H1 (cell line): Measurements from ENCODE around the gene SYNGR3.

ENCODE experiments used
- CHD1 ChIP-seq: IDR thresholded peaks from 2 replicates; pipeline ENCODE4 v1.6.1; 2012; ENCODE audit warnings: low read depth, low read length, improper control_type of control experiment
- EZH2 ChIP-seq: fragments of 200-600 bp; sonication (generic); IDR thresholded peaks from 2 replicates; pipeline ENCODE4 v1.7.1; 2012; ENCODE audit warnings: low read depth, mild to moderate bottlenecking, moderate library complexity, low read length, inconsistent platforms; ENCODE audit not compliant: severe bottlenecking
- GTF2F1 ChIP-seq: IDR thresholded peaks from 2 replicates; pipeline ENCODE4 v1.6.1; 2012; ENCODE audit warnings: low read depth, low read length, improper control_type of control experiment, borderline replicate concordance
- KDM1A ChIP-seq: fragments of 200-600, 300-600 bp; sonication (generic); IDR thresholded peaks from 2 replicates; pipeline ENCODE4 v1.7.1; 2016; ENCODE audit warnings: mild to moderate bottlenecking, low read length, borderline replicate concordance
- KDM5A ChIP-seq: fragments of 200-600 bp; IDR thresholded peaks from 2 replicates; pipeline ENCODE4 v1.7.1; 2012; ENCODE audit warnings: mild to moderate bottlenecking, low read length, inconsistent platforms, mixed read lengths
- POLR2A ChIP-seq, 2 experiments: IDR thresholded peaks; 1 replicate in 1 of 2; 2 replicates in 1 of 2; pipeline ENCODE4 v1.6.1; 2011; ENCODE audit warnings: low read depth in 2 of 2, low read length in 2 of 2, mild to moderate bottlenecking in 2 of 2; ENCODE audit errors: control extremely low read depth in 1 of 2
- POLR2AphosphoS5 ChIP-seq: IDR thresholded peaks from 2 replicates; pipeline ENCODE4 v1.6.1; 2011; ENCODE audit warnings: low read depth, low read length
- SIN3A ChIP-seq, 2 experiments: IDR thresholded peaks in 1 of 2; conservative IDR thresholded peaks in 1 of 2; 2 replicates each; pipeline ENCODE4 v1.6.1; 2011 to 2012; ENCODE audit warnings: low read length in 2 of 2, improper control_type of control experiment in 1 of 2, low read depth in 1 of 2, mild to moderate bottlenecking in 1 of 2
- SP1 ChIP-seq: IDR thresholded peaks from 2 replicates; pipeline ENCODE4 v1.6.1; 2011; ENCODE audit warnings: low read depth, low read length
- SUZ12 ChIP-seq: fragments of 200-600 bp; sonication (generic); IDR thresholded peaks from 2 replicates; pipeline ENCODE4 v1.6.1; 2012; ENCODE audit warnings: mild to moderate bottlenecking, inconsistent platforms, low read length, moderate library complexity, mixed read lengths
- TAF1 ChIP-seq: IDR thresholded peaks from 2 replicates; pipeline ENCODE4 v1.6.1; 2011; ENCODE audit warnings: mild to moderate bottlenecking, low read depth, low read length
- TBP ChIP-seq: IDR thresholded peaks from 2 replicates; pipeline ENCODE4 v1.6.1; 2011; ENCODE audit warnings: low read depth, low read length, improper control_type of control experiment
- ZNF274 ChIP-seq: IDR thresholded peaks from 2 replicates; pipeline ENCODE4 v1.7.0; 2012; ENCODE audit warnings: low read length, borderline replicate concordance; ENCODE audit errors: extremely low read depth
- TF ChIP-seq, protein P1 (sequence below), 3 experiments: IDR thresholded peaks; 1 replicate in 2 of 3; 2 replicates in 1 of 3; pipeline versions ENCODE4 v1.5.1 to v1.6.1; 2011; ENCODE audit warnings: low read length in 3 of 3, mild to moderate bottlenecking in 3 of 3, inconsistent platforms in 2 of 3, low read depth in 1 of 3, moderate library complexity in 1 of 3; ENCODE audit not compliant: insufficient read depth in 1 of 3; ENCODE audit errors: control extremely low read depth in 1 of 3

DNA sequence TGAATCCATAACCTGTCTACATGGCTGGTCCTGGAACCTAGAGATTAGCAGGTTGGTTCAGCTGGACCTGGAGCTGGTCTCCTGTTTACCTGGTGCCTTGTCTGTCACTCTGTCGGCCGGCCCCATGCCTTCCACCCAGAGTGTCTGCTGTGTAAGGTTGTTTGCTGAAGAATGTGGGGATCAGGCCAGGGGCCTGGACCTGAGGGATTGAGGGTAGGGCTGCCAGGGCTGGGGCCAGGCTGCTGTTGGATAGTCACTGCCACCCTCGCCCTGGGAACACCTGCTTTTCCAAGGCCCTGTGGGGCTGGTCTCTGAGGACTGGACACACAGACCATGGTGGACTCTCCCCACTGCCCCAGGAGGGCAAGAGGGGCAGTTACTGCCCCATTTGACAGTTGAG is 38.4 kb downstream of the SYNGR3 start:
- TF ChIP-seq, protein P1, sequence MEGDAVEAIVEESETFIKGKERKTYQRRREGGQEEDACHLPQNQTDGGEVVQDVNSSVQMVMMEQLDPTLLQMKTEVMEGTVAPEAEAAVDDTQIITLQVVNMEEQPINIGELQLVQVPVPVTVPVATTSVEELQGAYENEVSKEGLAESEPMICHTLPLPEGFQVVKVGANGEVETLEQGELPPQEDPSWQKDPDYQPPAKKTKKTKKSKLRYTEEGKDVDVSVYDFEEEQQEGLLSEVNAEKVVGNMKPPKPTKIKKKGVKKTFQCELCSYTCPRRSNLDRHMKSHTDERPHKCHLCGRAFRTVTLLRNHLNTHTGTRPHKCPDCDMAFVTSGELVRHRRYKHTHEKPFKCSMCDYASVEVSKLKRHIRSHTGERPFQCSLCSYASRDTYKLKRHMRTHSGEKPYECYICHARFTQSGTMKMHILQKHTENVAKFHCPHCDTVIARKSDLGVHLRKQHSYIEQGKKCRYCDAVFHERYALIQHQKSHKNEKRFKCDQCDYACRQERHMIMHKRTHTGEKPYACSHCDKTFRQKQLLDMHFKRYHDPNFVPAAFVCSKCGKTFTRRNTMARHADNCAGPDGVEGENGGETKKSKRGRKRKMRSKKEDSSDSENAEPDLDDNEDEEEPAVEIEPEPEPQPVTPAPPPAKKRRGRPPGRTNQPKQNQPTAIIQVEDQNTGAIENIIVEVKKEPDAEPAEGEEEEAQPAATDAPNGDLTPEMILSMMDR (IDR thresholded peaks at IDR 0.05; ENCODE audit: control extremely low read depth in 1 of 3, insufficient read depth in 1 of 3, low read depth in 1 of 3, low read length in 3 of 3): no peak
- no peak for TF ChIP-seq TAF1
- TF ChIP-seq KDM5A: no peak
- no peak for TF ChIP-seq TBP
- TF ChIP-seq ZNF274: no peak
- TF ChIP-seq SP1: no peak
- TF ChIP-seq GTF2F1: no peak
- no peak for TF ChIP-seq SIN3A (conservative IDR thresholded peaks at IDR 0.05 in 1 of 2, IDR thresholded peaks at IDR 0.05 in 1 of 2; ENCODE audit: low read depth in 1 of 2, low read length in 2 of 2)
- TF ChIP-seq POLR2AphosphoS5: no peak
- TF ChIP-seq SUZ12: no peak
- no peak for TF ChIP-seq POLR2A (IDR thresholded peaks at IDR 0.05; ENCODE audit: control extremely low read depth in 1 of 2, low read depth in 2 of 2, low read length in 2 of 2)
- no peak for TF ChIP-seq CHD1
- TF ChIP-seq EZH2: no peak
- TF ChIP-seq KDM1A: no peak
